Stomach smooth muscle (tissue), 2 donors: ENCODE data around the gene SNTG2.

Experiments
- H3K27ac ChIP-seq: one replicate; pipeline ENCODE4 v1.7.0; 2013; ENCODE audit warnings: mild to moderate bottlenecking, low read length, inconsistent platforms
- H3K27me3 ChIP-seq, 2 donors: one replicate each; pipeline ENCODE4 v1.7.0; 2013; ENCODE audit warnings: low read length in 2 of 2; ENCODE audit not compliant: insufficient read depth in 2 of 2, control insufficient read depth in 1 of 2
- H3K36me3 ChIP-seq, 2 donors: one replicate each; pipeline ENCODE4 v1.7.0; 2013; ENCODE audit warnings: low read length in 2 of 2; ENCODE audit not compliant: control insufficient read depth in 2 of 2, insufficient read depth in 2 of 2
- H3K4me1 ChIP-seq: one replicate; pipeline ENCODE4 v1.7.0; 2013; ENCODE audit warnings: low read length; ENCODE audit not compliant: control insufficient read depth, insufficient read depth
- H3K4me3 ChIP-seq, 2 donors: one replicate each; pipeline ENCODE4 v1.7.0; 2013; ENCODE audit warnings: low read length in 2 of 2
- H3K9ac ChIP-seq, 2 donors: one replicate each; pipeline ENCODE4 v1.7.0; 2013; ENCODE audit warnings: low read length in 2 of 2, mild to moderate bottlenecking in 1 of 2
- H3K9me3 ChIP-seq, 2 donors: one replicate each; pipeline ENCODE4 v1.7.0; 2013; ENCODE audit warnings: low read length in 2 of 2; ENCODE audit not compliant: control insufficient read depth in 2 of 2
- donor health status: healthy.
- donor health status: Pancreatic carcinoma.

The SNTG2 gene

DNA sequence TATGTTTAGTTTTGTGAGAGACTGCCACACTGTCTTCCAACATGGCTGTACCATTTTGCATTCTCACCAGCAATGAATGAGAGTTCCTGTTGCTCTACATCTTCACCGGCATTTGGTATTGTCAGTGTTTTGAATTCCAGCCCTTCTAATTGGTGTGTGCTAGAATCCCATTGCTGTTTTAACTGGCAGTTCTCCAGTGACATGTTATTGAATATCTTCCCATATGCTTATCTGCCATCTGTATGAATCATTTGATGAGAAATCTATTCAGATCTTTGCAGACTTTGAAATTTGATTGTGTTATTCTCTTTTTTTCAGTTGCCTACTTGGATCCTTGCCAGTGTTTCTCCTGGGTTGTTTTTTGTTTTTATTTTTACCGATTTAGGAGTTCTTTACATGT lies 99.0 kb downstream of the SNTG2 start:
- no peak overlapping the region for H3K27ac ChIP-seq
- no peaks in the 10 kb centered on the region for H3K9me3 ChIP-seq
- H3K27me3 ChIP-seq: no peaks in the 10 kb centered on the region
- H3K9ac ChIP-seq: no peak overlapping the region
- no peaks in the 10 kb centered on the region for H3K36me3 ChIP-seq
- no peaks in the 10 kb centered on the region for H3K4me1 ChIP-seq
- no peak overlapping the region for H3K4me3 ChIP-seq

DNA sequence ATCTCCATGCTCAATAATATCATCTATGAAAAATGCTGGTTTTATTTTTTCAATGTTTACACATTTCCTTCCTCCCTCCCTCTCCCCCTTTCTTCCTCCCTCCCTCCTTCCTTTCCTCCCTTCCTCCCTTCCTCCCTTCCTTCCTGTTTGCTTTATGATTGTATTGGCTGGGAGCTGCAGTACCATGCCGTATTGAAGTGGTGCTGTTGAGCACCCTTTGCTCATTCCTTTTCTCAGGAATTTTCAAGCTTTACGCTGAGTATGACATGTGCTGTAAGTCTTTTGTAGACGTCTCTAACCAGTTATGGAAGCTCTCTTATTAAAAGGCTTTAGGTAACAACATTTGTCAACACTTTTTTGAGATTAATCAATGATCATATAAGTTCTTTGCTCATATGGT lies 100.4 kb downstream of the SNTG2 start:
- H3K27ac ChIP-seq: no peak overlapping the region

DNA sequence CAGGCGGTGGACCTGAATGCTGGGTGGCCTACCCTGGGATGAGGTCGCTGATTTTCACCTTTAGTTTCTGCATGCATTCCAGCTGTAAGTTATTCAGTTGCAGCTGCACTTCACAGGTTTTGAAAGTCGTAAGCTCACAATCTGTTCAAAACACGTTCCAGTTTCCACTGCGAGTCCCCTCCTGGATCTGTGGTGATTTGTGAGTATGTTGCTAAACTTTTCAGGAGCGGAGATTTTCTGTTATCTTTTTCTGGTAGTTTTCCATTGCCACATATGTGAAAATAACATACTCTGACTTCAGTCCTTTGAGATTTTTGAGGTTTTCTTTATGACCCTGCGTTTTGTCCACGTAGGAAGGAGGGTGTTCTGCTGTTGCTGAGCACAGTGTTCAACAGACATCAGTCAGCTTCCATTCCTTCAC lies 102.1 kb downstream of the SNTG2 start:
- Histone ChIP-seq H3K4me3 (no peak overlapping the region), H3K27ac (no peak overlapping the region)

More for the DNA sequence above, 100.4 kb downstream of the SNTG2 start:
- Histone ChIP-seq H3K36me3 (no peaks in the 10 kb centered on the region), H3K9ac (no peak overlapping the region), H3K4me1 (no peaks in the 10 kb centered on the region), H3K27me3 (peaks cover 0 to 4% of the 10 kb centered on the region in 2 donors), H3K9me3 (no peaks in the 10 kb centered on the region), H3K4me3 (no peak overlapping the region)

DNA sequence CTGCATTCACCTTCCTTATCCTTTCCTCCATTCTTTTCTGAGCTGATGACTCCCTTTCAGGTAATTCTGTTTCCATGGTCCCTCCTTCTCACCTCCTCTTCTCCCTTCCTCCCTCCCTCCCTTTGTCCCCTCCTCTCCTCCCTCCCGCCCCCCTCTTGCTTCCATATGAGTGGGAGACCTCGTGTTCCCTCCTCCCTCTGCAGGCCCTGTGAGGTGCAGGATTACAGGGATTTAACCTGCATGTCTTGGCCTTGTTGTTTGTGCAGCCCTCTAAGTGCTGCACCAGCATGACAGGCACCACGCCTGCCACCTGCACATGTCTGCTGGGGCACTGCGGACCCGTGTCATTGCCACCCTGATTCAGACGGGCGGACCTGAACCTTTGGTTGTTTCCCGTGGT lies 103.1 kb downstream of the SNTG2 start:
- Histone ChIP-seq H3K9ac (no peak overlapping the region), H3K27ac (no peak overlapping the region), H3K9me3 (no peaks in the 10 kb centered on the region), H3K4me1 (no peaks in the 10 kb centered on the region), H3K36me3 (no peaks in the 10 kb centered on the region), H3K27me3 (peaks cover 0 to 7% of the 10 kb centered on the region in 2 donors), H3K4me3 (no peak overlapping the region)

More for the DNA sequence above, 102.1 kb downstream of the SNTG2 start:
- Histone ChIP-seq H3K4me1 (no peaks in the 10 kb centered on the region), H3K27me3 (peaks cover 0 to 4% of the 10 kb centered on the region in 2 donors), H3K9me3 (no peaks in the 10 kb centered on the region), H3K9ac (no peak overlapping the region), H3K36me3 (no peaks in the 10 kb centered on the region)

DNA sequence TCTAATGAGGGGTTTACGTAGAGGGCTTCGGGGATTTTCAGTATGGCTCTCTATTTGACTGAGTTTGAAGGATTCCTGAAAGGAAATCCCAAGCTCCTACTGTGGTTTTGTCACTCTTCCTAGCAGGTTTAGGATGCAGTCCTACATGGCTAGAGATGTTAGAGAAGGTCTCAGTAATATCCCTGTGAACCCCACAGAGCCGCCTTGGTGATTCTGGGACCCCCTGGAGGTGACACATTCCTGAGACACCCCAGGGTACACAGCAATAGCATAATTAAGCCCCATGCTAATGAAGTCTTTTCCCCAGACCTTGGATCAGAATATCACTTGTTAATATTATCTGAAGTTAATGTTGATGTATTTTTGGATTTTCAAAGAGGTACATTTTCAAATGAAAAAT lies 103.8 kb downstream of the SNTG2 start:
- H3K9me3 ChIP-seq: no peaks in the 10 kb centered on the region
- H3K4me1 ChIP-seq: no peaks in the 10 kb centered on the region
- H3K9ac ChIP-seq: no peak overlapping the region
- H3K36me3 ChIP-seq: no peaks in the 10 kb centered on the region
- peaks cover 0 to 7% of the 10 kb centered on the region in 2 donors for H3K27me3 ChIP-seq
- H3K27ac ChIP-seq: no peak overlapping the region
- no peak overlapping the region for H3K4me3 ChIP-seq

DNA sequence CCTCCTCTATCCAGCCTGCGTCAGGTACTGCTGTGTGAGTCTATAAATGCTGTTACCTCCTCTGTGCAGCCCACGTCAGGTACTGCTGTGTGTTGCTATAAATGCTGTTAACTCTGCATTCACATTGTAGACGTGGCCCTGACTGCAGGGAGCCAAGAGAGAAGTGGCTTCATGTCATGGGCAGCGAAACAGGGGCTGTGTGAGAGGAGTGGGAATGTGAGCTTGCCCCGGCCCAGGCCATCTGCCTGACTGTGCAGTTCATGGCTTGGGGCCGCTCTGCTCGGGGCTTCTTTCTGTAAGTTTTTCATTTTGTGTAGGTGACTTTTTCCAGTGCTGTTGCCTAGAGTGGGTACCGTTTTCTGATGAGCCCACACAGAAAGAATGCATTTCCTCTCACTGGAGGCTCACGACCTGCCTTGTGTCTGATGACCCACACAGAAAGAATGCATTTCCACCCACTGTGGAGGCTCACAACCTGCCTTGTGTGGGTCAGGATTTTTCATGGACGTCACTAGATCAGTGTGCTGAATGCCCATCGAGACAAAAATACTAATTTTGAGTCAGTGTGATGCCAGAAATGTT lies 104.5 kb downstream of the SNTG2 start:
- H3K4me1 ChIP-seq: no peaks in the 10 kb centered on the region
- no peaks in the 10 kb centered on the region for H3K36me3 ChIP-seq
- no peak overlapping the region for H3K27ac ChIP-seq
- H3K4me3 ChIP-seq: no peak overlapping the region
- H3K9me3 ChIP-seq: no peaks in the 10 kb centered on the region
- H3K9ac ChIP-seq: no peak overlapping the region
- H3K27me3 ChIP-seq: peaks cover 0 to 7% of the 10 kb centered on the region in 2 donors

DNA sequence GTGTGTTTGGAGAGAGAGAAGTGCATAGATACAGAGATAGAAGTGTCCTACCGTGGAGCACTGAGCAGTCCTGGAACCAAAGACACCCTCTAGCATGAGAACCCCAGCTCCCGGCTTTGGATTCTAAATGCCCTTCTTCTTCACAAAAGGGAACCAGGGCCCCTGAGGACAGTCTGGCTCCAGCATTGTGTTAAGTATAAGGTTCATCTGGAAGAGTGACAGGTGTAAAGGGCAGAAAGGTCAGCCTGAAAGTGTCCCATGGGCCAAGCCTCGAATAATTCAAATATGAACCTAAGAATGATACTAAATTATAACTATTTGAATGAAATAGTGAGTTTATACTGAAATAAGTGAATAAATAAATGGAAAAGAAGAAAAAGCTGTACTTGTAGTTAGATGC lies 109.7 kb downstream of the SNTG2 start:
- H3K27me3 ChIP-seq: peaks cover 0 to 6% of the 10 kb centered on the region in 2 donors
- H3K9me3 ChIP-seq: no peaks in the 10 kb centered on the region
- no peak overlapping the region for H3K27ac ChIP-seq
- H3K9ac ChIP-seq: no peak overlapping the region
- H3K4me1 ChIP-seq: no peaks in the 10 kb centered on the region
- H3K36me3 ChIP-seq: no peaks in the 10 kb centered on the region
- no peak overlapping the region for H3K4me3 ChIP-seq

DNA sequence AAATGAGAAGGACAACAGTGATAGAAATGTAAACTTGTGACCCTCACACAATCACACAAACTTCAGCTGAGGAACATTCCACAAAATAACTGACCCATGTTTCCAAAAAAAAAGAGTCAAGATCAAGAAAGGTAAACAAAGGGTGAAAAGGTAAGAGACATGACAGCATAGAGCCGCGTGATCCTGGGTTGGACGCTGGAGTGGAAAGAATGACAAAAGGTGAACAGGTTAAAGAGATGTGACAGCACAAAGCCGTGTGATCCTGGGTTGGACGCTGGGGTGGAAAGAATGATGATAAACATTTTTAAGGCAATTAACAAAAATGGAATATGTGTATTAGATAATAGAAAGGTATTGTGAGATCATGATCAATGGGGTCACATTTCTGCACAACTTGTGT lies 110.3 kb downstream of the SNTG2 start:
- Histone ChIP-seq H3K36me3 (no peaks in the 10 kb centered on the region), H3K4me1 (no peaks in the 10 kb centered on the region), H3K27me3 (peaks cover 0 to 6% of the 10 kb centered on the region in 2 donors), H3K9me3 (no peaks in the 10 kb centered on the region), H3K27ac (no peak overlapping the region), H3K9ac (no peak overlapping the region), H3K4me3 (no peak overlapping the region)

DNA sequence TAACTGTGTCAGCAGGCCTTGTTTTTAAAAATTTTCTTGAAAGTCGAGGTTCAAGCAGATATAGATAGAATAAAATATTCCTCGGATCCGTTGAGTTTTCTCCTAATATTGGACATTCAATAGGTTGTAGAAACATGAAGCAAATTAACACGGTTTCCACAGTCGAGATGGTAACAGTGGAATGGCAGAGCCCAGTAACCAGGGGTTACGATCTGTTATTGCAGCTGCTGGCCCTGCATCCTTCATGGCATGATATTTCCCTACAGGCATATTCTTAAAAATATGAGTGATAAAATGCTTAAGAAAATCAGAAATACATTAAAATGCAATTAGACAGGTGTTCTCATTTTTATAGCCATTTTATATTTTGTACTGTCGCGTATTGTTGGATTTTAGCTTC lies 117.6 kb downstream of the SNTG2 start:
- H3K27ac ChIP-seq: no peak overlapping the region
- no peaks in the 10 kb centered on the region for H3K27me3 ChIP-seq
- no peaks in the 10 kb centered on the region for H3K4me1 ChIP-seq
- H3K9ac ChIP-seq: no peak overlapping the region
- peaks cover 0 to 8% of the 10 kb centered on the region in 2 donors for H3K9me3 ChIP-seq
- H3K4me3 ChIP-seq: no peak overlapping the region
- no peaks in the 10 kb centered on the region for H3K36me3 ChIP-seq

DNA sequence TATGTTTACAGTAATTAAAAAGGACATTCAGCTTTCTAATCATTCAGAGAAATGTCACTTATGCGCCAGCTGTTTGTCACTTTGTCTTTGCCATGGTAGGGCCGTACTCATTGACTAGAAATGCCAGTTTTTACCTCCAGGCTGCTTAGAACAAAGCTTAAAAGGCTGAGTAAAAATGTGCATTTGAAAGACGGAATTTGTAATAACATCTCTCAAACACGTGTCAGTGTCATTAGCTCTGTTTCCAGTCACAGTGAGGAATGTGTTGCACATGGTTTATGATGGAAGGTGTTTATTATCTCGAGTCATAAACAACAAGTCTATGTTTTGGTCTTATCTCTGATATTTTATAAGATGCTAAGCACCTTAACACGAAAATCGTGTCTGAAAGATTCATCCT lies 118.2 kb downstream of the SNTG2 start:
- Histone ChIP-seq H3K36me3 (no peaks in the 10 kb centered on the region), H3K9me3 (peaks cover 0 to 8% of the 10 kb centered on the region in 2 donors), H3K9ac (no peak overlapping the region), H3K4me1 (no peaks in the 10 kb centered on the region), H3K4me3 (no peak overlapping the region), H3K27ac (no peak overlapping the region), H3K27me3 (no peaks in the 10 kb centered on the region)

DNA sequence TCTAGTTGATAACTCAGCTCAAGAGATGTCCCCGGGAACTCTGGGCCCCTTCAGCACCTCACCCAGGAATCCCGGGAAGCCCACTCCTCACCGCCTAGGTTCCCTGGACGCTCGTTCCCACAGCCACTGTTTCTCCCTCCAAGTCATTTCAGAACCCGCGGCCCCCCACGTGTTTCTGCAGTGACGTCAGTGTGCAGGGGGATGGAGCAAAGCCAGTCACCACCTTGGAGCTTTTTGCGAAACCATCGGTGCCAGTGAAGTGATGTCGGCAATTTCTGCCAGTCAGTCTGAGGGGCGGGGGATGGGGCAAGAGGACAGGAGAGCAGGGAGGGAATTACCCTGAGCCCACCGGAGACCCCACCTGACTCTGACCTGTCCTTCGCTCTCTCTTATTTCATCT lies 119.2 kb downstream of the SNTG2 start:
- H3K36me3 ChIP-seq: no peaks in the 10 kb centered on the region
- no peak overlapping the region for H3K9ac ChIP-seq
- no peaks in the 10 kb centered on the region for H3K4me1 ChIP-seq
- no peaks in the 10 kb centered on the region for H3K27me3 ChIP-seq
- no peak overlapping the region for H3K27ac ChIP-seq
- H3K4me3 ChIP-seq: no peak overlapping the region
- H3K9me3 ChIP-seq: peaks cover 0 to 8% of the 10 kb centered on the region in 2 donors
